Measurements from ENCODE around the gene OPN1MW.
"Not testable (repeated sequence)": the region's sequence is repeated elsewhere in the genome, so short reads cannot be mapped to it uniquely, and the experiment has no call there.

OPN1MW gene

DNA sequence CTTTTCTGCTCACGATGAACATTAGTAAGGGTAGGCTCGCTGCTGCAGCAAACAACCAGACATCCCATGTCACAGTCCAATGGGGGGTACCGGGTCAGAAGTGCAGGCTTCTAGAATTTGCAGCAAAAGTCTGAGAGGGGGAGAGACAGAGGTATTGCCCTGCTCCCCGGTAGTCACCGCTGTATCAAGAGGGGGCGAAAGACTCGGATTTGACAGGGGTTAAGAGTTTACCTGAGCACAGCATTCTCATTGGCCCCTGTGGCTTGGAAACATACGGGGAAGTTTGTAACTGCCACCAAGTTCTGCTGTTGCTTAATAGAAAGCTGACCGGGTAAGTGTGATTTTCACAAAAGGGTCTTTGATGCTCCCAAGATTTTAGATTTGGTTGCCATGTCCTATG, 28.7 kb downstream of the OPN1MW start:
- DNase-seq (ENCODE audit: low read depth): not testable (repeated sequence)

DNA sequence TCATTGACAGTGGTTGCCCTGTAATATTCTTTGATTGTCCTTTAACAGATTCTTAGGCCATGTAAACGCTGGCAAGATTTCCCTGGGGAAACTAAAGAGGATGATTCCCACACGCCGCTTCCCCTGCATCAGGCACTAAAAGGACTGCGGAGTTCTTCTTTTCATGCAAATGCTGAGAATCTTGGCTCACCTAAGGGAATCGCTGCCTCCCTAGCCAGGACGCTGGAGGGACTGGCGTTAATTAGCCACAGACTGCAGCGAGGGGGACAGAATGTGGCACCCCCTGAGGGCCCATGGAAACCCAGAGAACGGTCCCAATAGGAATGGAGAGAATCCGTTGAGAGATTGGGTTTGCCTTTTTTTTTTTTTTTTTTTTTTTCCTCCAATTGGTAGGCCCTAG, 29.1 kb downstream of the OPN1MW start:
- not testable (repeated sequence) for DNase-seq (ENCODE audit: low read depth)

- DNase-seq (ENCODE audit: low read depth): not testable (repeated sequence)
Measured at GRCh38 chrX:154219456-154219855, 37.1 kb downstream of the OPN1MW start, which contains the start of gene OPN1MW2. OPN1MW2 (plus strand) TSS chrX:154219756; CDS start chrX:154219816, 60 bp downstream.

DNA sequence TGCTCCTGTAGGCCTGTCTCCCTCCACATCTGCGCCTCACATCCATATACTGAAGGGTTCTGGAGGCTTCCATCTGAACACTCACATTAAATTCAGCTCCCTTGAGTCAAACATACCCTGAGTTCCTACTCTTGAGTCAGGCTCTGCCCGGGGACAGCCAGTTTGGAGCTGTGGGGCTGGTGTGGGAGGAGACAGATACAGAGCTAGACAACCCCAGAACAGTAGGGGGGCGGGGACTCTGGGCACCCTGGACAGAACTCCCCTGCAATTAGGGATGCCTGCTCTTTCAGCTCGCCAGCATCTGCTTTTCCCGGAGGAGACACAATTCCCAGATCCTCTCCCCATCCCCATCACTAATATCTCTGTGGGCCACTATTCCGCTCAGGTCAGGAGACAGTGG, 42.9 kb downstream of the OPN1MW start:
- not testable (repeated sequence) for DNase-seq (ENCODE audit: low read depth)

DNA sequence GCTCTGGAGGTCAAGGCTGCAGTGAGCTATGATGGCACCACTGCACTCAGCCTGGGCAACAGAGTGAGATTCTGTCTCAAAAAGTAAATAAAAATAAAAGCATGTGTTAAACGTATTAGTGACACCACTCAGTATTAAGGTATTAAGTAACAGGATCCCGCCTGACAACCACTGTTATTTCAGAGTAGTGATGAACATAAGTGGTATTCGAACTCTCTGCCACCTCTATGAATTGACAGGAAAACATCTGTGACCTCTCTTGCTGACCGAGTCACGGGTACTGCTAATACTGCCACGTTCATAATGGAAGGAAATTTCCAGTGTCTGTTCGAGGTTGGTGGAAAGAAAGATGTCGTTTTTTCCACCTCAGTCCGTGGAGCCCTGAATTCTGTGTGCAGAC, 44.3 kb downstream of the OPN1MW start:
- not testable (repeated sequence) for DNase-seq (ENCODE audit: low read depth)

DNA sequence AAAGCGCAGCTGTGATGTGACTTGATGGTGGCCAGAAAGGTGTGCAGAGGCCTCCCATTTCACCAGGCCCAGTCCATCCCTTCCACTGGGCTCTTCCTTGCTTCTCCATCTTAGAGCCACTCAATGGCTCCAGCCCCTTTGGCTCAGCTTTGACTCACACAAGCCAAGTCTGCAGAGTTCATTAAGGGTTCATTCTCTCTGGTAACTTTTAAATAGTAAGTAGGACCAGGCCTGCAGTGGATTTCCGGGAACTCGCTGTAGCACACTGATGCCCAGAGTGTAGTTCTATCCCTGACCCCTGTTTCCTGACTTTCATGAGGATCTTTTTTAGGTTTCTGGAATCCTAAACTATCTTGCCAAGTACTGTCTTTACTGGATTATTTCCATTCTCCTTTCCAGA, 49.0 kb downstream of the OPN1MW start:
- DNase-seq (ENCODE audit: low read depth): not testable (repeated sequence)

GRCh38 chrX:154233620-154234019, 51.2 kb downstream of the OPN1MW start:
- DNase-seq (ENCODE audit: low read depth): not testable (repeated sequence)

DNA sequence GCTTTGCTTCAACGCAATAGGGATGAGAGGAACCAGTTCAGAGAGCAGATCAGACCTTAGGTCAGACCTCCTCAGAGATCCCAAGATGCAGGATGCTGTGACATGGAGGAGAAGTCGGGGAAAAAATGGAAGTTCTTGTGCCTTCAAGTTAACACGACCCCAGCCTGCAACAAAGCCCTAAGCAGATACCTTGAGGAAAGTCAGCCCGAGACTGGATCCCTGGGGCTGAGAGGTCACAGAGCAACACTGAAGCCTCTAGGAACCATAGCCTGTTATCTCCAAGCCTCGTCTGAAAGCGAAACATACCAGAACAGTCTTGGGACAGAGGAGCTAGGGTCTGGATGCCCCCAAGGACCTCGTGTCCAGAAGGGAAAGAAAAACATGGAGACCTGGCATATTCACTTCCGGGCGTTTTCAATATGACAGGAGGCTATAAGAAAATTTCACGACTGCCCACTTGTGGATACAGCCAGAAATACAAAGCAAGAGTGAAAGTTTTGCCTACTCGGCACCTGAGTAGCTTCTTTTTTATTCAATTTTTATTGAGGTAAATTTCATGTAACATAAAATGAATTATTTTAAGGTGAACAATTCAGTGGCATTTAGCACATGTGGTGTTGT, 56.7 kb downstream of the OPN1MW start:
- not testable (repeated sequence) for DNase-seq (ENCODE audit: low read depth)

- DNase-seq (ENCODE audit: low read depth): not testable (repeated sequence)
Measured at GRCh38 chrX:154239982-154240503, 57.6 kb downstream of the OPN1MW start.
